HepG2 (cell line): ENCODE results near the gene CRYAB. TPM values are rescaled to one million over a fixed set of nuclear protein-coding genes. Genes with fewer than 3 reads are reported as not detected.

ENCODE experiments used
- ATAC-seq: fragments of 200-7000 bp; cut with Tn5 transposase; 3 replicates; pipeline ENCODE4 v1.9.1; 2020; ENCODE audit warnings: mild to moderate bottlenecking, moderate library complexity
- BruUV-seq: library from RNA; stranded (reverse); fragments of 400-500 nt; replicated peaks from 2 replicates; lab custom pipeline; 2021; lab: Mats Ljungman, UMichigan
- CTCF ChIA-PET: fragments of 300-600 bp; formaldehyde crosslinking; extraction: SDS; loops from one replicate; lab custom pipeline; 2021; ENCODE audit warnings: low total read pairs, inconsistent platforms, low intra/inter-chr PET ratio; lab: Yijun Ruan, JAX
- POLR2A ChIA-PET: fragments of 350-600 bp; sonication (Branson Sonifier 250); formaldehyde crosslinking; loops from one replicate; lab custom pipeline; 2020; ENCODE audit warnings: antibody characterized with exemption, inconsistent platforms; lab: Yijun Ruan, JAX
- DNase-seq: peaks from one replicate; pipeline ENCODE4 v3.0.0-alpha.2; 2015; ENCODE audit warnings: low spot score
- FAIRE-seq: peaks from 3 replicates; lab custom pipeline; 2011; peaks lifted over from hg19 to GRCh38; lab: Jason Lieb, UNC
- H2AFZ ChIP-seq: one replicate; pipeline ENCODE4 v1.6.1; 2011; ENCODE audit warnings: low read length, inconsistent platforms
- H3K27ac ChIP-seq: fragments of 300-600 bp; 3 replicates; pipeline ENCODE4 v1.8.0; 2011; ENCODE audit warnings: mixed run types, mild to moderate bottlenecking, mixed read lengths, low read length, inconsistent platforms; ENCODE audit not compliant: insufficient read depth; ENCODE audit errors: extremely low read length
- H3K27me3 ChIP-seq, 2 experiments: fragments of 200-600 bp in 1 of 2; 2 replicates in 1 of 2; 3 replicates in 1 of 2; pipeline versions ENCODE4 v1.6.0 to v1.8.0; 2011; ENCODE audit warnings: low read length in 2 of 2, mild to moderate bottlenecking in 2 of 2, moderate library complexity in 2 of 2, inconsistent platforms in 1 of 2; ENCODE audit not compliant: insufficient read depth in 2 of 2, control insufficient read depth in 1 of 2
- H3K36me3 ChIP-seq, 2 experiments: fragments of 200-600 bp in 1 of 2; replicated peaks in 1 of 2; 2 replicates in 1 of 2; 3 replicates in 1 of 2; pipeline versions ENCODE4 v1.5.1 to v1.8.0; 2011; ENCODE audit warnings: low read length in 2 of 2, inconsistent platforms in 1 of 2; ENCODE audit not compliant: insufficient read depth in 2 of 2, control insufficient read depth in 1 of 2
- H3K4me1 ChIP-seq: 2 replicates; pipeline ENCODE4 v1.5.1; 2012; ENCODE audit warnings: low read length, inconsistent platforms; ENCODE audit not compliant: insufficient read depth
- H3K4me2 ChIP-seq: 2 replicates; pipeline ENCODE4 v1.6.0; 2011; ENCODE audit warnings: low read depth, low read length, inconsistent platforms
- H3K4me3 ChIP-seq, 3 experiments: fragments of 200-600 bp in 1 of 3; sonication (generic), shearing (Covaris generic) in 1 of 3; replicated peaks in 1 of 3; 2 replicates each; pipeline ENCODE4 v1.5.1; 2011 to 2016; ENCODE audit warnings: low read length in 3 of 3, inconsistent platforms in 2 of 3, low read depth in 2 of 3, mild to moderate bottlenecking in 2 of 3, control low read depth in 1 of 3, mixed read lengths in 1 of 3; ENCODE audit not compliant: insufficient read depth in 1 of 3
- H3K79me2 ChIP-seq: one replicate; pipeline ENCODE4 v1.6.1; 2011; ENCODE audit warnings: low read length, inconsistent platforms; ENCODE audit not compliant: insufficient read depth
- H3K9ac ChIP-seq: 2 replicates; pipeline ENCODE4 v1.6.0; 2011; ENCODE audit warnings: mild to moderate bottlenecking, low read depth, low read length, inconsistent platforms; ENCODE audit not compliant: insufficient read depth
- H3K9me3 ChIP-seq: 2 replicates; pipeline ENCODE4 v1.5.1; 2012; ENCODE audit warnings: mild to moderate bottlenecking, low read length
- H4K20me1 ChIP-seq: 2 replicates; pipeline ENCODE4 v1.6.0; 2011; ENCODE audit warnings: inconsistent platforms, mild to moderate bottlenecking, low read length, moderate library complexity; ENCODE audit not compliant: insufficient read depth
- CHD4 ChIP-seq: fragments of 200-600 bp; sonication (generic); IDR thresholded peaks from 2 replicates; pipeline ENCODE4 v1.7.0; 2017; ENCODE audit warnings: mild to moderate bottlenecking, low read length, borderline replicate concordance
- EHMT2 ChIP-seq: fragments of 200-600 bp; sonication (generic); IDR thresholded peaks from 2 replicates; pipeline ENCODE4 v1.7.0; 2017; ENCODE audit warnings: antibody characterized with exemption, low read depth, low read length, borderline replicate concordance
- FLYWCH1 ChIP-seq: sonication (generic); formaldehyde crosslinking; IDR thresholded peaks from 2 replicates; pipeline ENCODE4 v1.8.1; 2023; ENCODE audit warnings: mild to moderate bottlenecking, missing genetic modification reagents
- HDAC1 ChIP-seq: sonication (generic); formaldehyde crosslinking; IDR thresholded peaks from 2 replicates; pipeline ENCODE4 v1.5.1; 2020; ENCODE audit warnings: mild to moderate bottlenecking, missing genetic modification reagents
- MED1 ChIP-seq: sonication (generic); formaldehyde crosslinking; IDR thresholded peaks from 2 replicates; pipeline ENCODE4 v1.4.0; 2020; ENCODE audit warnings: missing genetic modification reagents
- MTERF4 ChIP-seq: sonication (generic); formaldehyde crosslinking; IDR thresholded peaks from 2 replicates; pipeline ENCODE4 v1.8.0; 2023; ENCODE audit warnings: mild to moderate bottlenecking, missing genetic modification reagents
- NR2C2 ChIP-seq: sonication (generic); formaldehyde crosslinking; IDR thresholded peaks from 2 replicates; pipeline ENCODE4 v1.4.0; 2020; ENCODE audit warnings: missing genetic modification reagents, mild to moderate bottlenecking, moderate library complexity, borderline replicate concordance
- TFE3 ChIP-seq: IDR thresholded peaks from 2 replicates; pipeline ENCODE4 v1.6.1; 2016
- ZNF552 ChIP-seq: sonication (generic); formaldehyde crosslinking; IDR thresholded peaks from 2 replicates; pipeline ENCODE4 v1.9.0; 2022; ENCODE audit warnings: missing genetic modification reagents, mild to moderate bottlenecking, borderline replicate concordance
- ZNF766 ChIP-seq: sonication (generic); formaldehyde crosslinking; IDR thresholded peaks from 2 replicates; pipeline ENCODE4 v1.5.0; 2020; ENCODE audit warnings: missing genetic modification reagents, borderline replicate concordance
- ZSCAN25 ChIP-seq: sonication (generic); formaldehyde crosslinking; IDR thresholded peaks from 2 replicates; pipeline ENCODE4 v1.8.0; 2022; ENCODE audit warnings: mild to moderate bottlenecking, missing genetic modification reagents
- WGBS: methylation state at CpG from one replicate; pipeline ENCODE4 v1.1.6; 2017; ENCODE audit warnings: low lambda C conversion rate; 5-methylcytosine and 5-hydroxymethylcytosine counted together
- in situ Hi-C: cut with HindIII; loops from 2 replicates; pipeline ENCODE4 v1.10.0; 2017; ENCODE audit warnings: low pct_unique_long_range_greater_than_20kb; ENCODE audit not compliant: extremely low pct_ligation_motif_present
- intact Hi-C: fragments of 100-400 bp; cut with micrococcal nuclease; formaldehyde crosslinking; loops from one replicate; pipeline ENCODE4 v1.10.0; 2022; ENCODE audit not compliant: unreplicated experiment
- polyA plus RNA-seq, 8 experiments: library from polyadenylated mRNA; depleted of rRNA in 3 of 8; stranded (reverse) in 7 of 8; unstranded in 1 of 8; fragments of >200 nt; fragmentation: Illumina TruSeq in 4 of 8; extraction: Trizol in 4 of 8; gene quantifications; 2 replicates each; pipeline versions ENCODE4 v1.2.1 to v1.2.3, GENCODE V29; 2011 to 2016; ENCODE audit warnings: low read depth in 4 of 8, missing spikeins in 1 of 8, mixed read lengths in 1 of 8; ENCODE audit not compliant: insufficient read depth in 1 of 8
- total RNA-seq, 5 experiments: library from RNA; depleted of rRNA; stranded (reverse); fragments of >200 nt; fragmentation: Illumina TruSeq; extraction: Trizol; gene quantifications; 2 replicates each; pipeline ENCODE4 v1.2.3, GENCODE V29; 2016; ENCODE audit warnings: low read depth in 1 of 5
- TF ChIP-seq, protein P1 (sequence below): sonication (generic); formaldehyde crosslinking; IDR thresholded peaks from 2 replicates; pipeline ENCODE4 v1.4.0; 2020; ENCODE audit warnings: missing genetic modification reagents

Gene CRYAB
- total and polyA plus RNA-seq, 2 of the 13 experiments (the other 11 are each of a cell fraction or from before 2014, with no cell fraction given): 0.55 to 1.1 TPM

- Histone ChIP-seq H3K9me3 (no peaks in the 10 kb centered on the region), H3K79me2 (peaks cover 7% of the 10 kb centered on the region), H3K27me3 (no peaks in the 10 kb centered on the region), H3K9ac (no peak overlapping the region), H3K4me1 (peaks cover 45% of the 10 kb centered on the region), H3K4me3 (no peak overlapping the region), H3K36me3 (0 out of 5 replicates have a peak, but pooled peaks cover 0 to 8% of the 10 kb centered on the region in 2 experiments), H4K20me1 (no peaks in the 10 kb centered on the region), H3K27ac (no peak overlapping the region), H3K4me2 (no peak overlapping the region), H2AFZ (no peak overlapping the region)
- TF ChIP-seq ZSCAN25 (CRISPR knock-in tag) (no peak), CHD4 (no peak), MTERF4 (CRISPR knock-in tag) (no peak), HDAC1 (CRISPR knock-in tag) (no peak), ZNF766 (CRISPR knock-in tag) (no peak), ZNF552 (CRISPR knock-in tag) (no peak), NR2C2 (no peak), MED1 (no peak), TFE3 (CRISPR knock-in tag) (no peak), FLYWCH1 (CRISPR knock-in tag) (no peak), EHMT2 (no peak)
- TF ChIP-seq, protein P1, sequence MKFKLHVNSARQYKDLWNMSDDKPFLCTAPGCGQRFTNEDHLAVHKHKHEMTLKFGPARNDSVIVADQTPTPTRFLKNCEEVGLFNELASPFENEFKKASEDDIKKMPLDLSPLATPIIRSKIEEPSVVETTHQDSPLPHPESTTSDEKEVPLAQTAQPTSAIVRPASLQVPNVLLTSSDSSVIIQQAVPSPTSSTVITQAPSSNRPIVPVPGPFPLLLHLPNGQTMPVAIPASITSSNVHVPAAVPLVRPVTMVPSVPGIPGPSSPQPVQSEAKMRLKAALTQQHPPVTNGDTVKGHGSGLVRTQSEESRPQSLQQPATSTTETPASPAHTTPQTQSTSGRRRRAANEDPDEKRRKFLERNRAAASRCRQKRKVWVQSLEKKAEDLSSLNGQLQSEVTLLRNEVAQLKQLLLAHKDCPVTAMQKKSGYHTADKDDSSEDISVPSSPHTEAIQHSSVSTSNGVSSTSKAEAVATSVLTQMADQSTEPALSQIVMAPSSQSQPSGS (CRISPR knock-in tag): no peak
- CTCF ChIA-PET: no interaction called here
- POLR2A ChIA-PET: interaction anchor here (1.0 to 2.0 kb wide), 2 partner anchors 10 to 39 kb away, joined by 4 to 11 read pairs; no protein-coding TSS in a partner anchor
- intact Hi-C loops: no loop called here
- no TSS peak for BruUV-seq
- FAIRE-seq (no peak), ATAC-seq (no peak), DNase-seq (no peak)
- in situ Hi-C loops: no loop called here
- WGBS: 91% methylated on average over 5 of the region's 5 CpGs
Observed at GRCh38 chr11:111944651-111945051, 33.1 kb upstream of the CRYAB start.
